ENCODE results near the gene STK35. TPM values are rescaled to one million over a fixed set of nuclear protein-coding genes. Genes with fewer than 3 reads are reported as not detected.
A peak's percentile ranks its signal among the peaks of the same experiment; 100 is the strongest.

Gene STK35
- total and polyA plus RNA-seq, 2 of the 13 experiments (the other 11 are each of a cell fraction or from before 2014, with no cell fraction given) = 27.4 to 29.8 TPM

- TF ChIP-seq MXD4 (CRISPR knock-in tag; IDR thresholded peaks at IDR 0.05) = peak; percentile 30; the same call in 1 of the 2 replicates
- TF ChIP-seq ZNF354B (CRISPR knock-in tag; IDR thresholded peaks at IDR 0.05) = no peak
- TF ChIP-seq TCF12 (IDR thresholded peaks at IDR 0.05) = no peak
- no peak for TF ChIP-seq TCF12 (CRISPR knock-in tag; IDR thresholded peaks at IDR 0.05)
- peak; percentile 50; the same call in 1 of the 2 replicates for TF ChIP-seq PITX1 (CRISPR knock-in tag; IDR thresholded peaks at IDR 0.05)
- TF ChIP-seq NPAS2 (CRISPR knock-in tag; IDR thresholded peaks at IDR 0.05; ENCODE audit: borderline replicate concordance) = no peak
- no peak for TF ChIP-seq MEIS1 (CRISPR knock-in tag; IDR thresholded peaks at IDR 0.05; ENCODE audit: borderline replicate concordance)
- no peak for TF ChIP-seq ZNF296 (CRISPR knock-in tag; conservative IDR thresholded peaks at IDR 0.05)
- TF ChIP-seq ZNF772 (CRISPR knock-in tag; IDR thresholded peaks at IDR 0.05) = 0 out of 2 replicates have a peak, but pooled peaks have one; percentile 66
- no peak for TF ChIP-seq ZNF766 (CRISPR knock-in tag; IDR thresholded peaks at IDR 0.05; ENCODE audit: borderline replicate concordance)
- TF ChIP-seq NCOA2 (CRISPR knock-in tag; IDR thresholded peaks at IDR 0.05) = peak; percentile 66
- TF ChIP-seq SMAD1 (CRISPR knock-in tag; IDR thresholded peaks at IDR 0.05; ENCODE audit: borderline replicate concordance, low read depth) = no peak
- no peak for TF ChIP-seq ZSCAN31 (CRISPR knock-in tag; IDR thresholded peaks at IDR 0.05; ENCODE audit: low read depth)
- no peak for TF ChIP-seq POGK (CRISPR knock-in tag; conservative IDR thresholded peaks at IDR 0.05)
- peak; percentile 33; the same call in 1 of the 2 replicates for TF ChIP-seq CEBPG (CRISPR knock-in tag; IDR thresholded peaks at IDR 0.05)
- no peak for TF ChIP-seq GATAD1 (CRISPR knock-in tag; IDR thresholded peaks at IDR 0.05)
- no peak for TF ChIP-seq KLF9 (CRISPR knock-in tag; IDR thresholded peaks at IDR 0.05; ENCODE audit: low read depth)
- no peak for TF ChIP-seq TCF7L2 (IDR thresholded peaks at IDR 0.05; ENCODE audit: low read depth, low read length)
- peak; percentile 99 for TF ChIP-seq ZNF770 (CRISPR knock-in tag; IDR thresholded peaks at IDR 0.05)
- TF ChIP-seq SOX5 (CRISPR knock-in tag; IDR thresholded peaks at IDR 0.05; ENCODE audit: borderline replicate concordance) = peak; percentile 78
- TF ChIP-seq SNAPC5 (CRISPR knock-in tag; IDR thresholded peaks at IDR 0.05; ENCODE audit: borderline replicate concordance) = no peak
- TF ChIP-seq SRSF1 (optimal IDR thresholded peaks at IDR 0.05; ENCODE audit: low read depth, low read length) = no peak
- no peak for TF ChIP-seq SMYD3 (CRISPR knock-in tag; IDR thresholded peaks at IDR 0.05)
- TF ChIP-seq HDAC2 (CRISPR knock-in tag; IDR thresholded peaks at IDR 0.05) = peak; percentile 55
- TF ChIP-seq ZSCAN22 (CRISPR knock-in tag; IDR thresholded peaks at IDR 0.05) = no peak
- peak; percentile 77 for TF ChIP-seq MIXL1 (CRISPR knock-in tag; IDR thresholded peaks at IDR 0.05)
- no peak for TF ChIP-seq ZMAT5 (CRISPR knock-in tag; IDR thresholded peaks at IDR 0.05; ENCODE audit: borderline replicate concordance, low read depth)
- TF ChIP-seq ELF3 (CRISPR knock-in tag; IDR thresholded peaks at IDR 0.05) = peak; percentile 64; the same call in 1 of the 2 replicates
Measured at GRCh38 chr20:2156666-2157624, 55.3 kb downstream of the STK35 start (continued).

Data from HepG2 (cell line).